Aorta (tissue), 5 donors: Measurements from ENCODE around the gene OR1D5. TPM values are rescaled to one million over a fixed set of nuclear protein-coding genes. Genes with fewer than 3 reads are reported as not detected.

ENCODE experiments used
- ATAC-seq: fragments of 200-7000 bp; cut with Tn5 transposase; one replicate; pipeline ENCODE4 v1.9.1; 2022; ENCODE audit warnings: moderate library complexity; ENCODE audit not compliant: low FRiP score
- DNase-seq, 2 donors: peaks; one replicate each; pipeline ENCODE4 v3.0.0-alpha.2; 2020
- H3K27ac ChIP-seq, 2 donors: one replicate each; pipeline ENCODE4 v1.5.1; 2013; ENCODE audit warnings: low read length in 2 of 2, mild to moderate bottlenecking in 2 of 2, moderate library complexity in 2 of 2, control low read depth in 1 of 2, inconsistent platforms in 1 of 2, low read depth in 1 of 2
- H3K27me3 ChIP-seq, 2 donors: one replicate each; pipeline ENCODE4 v1.6.1; 2013; ENCODE audit warnings: control low read depth in 1 of 2, low read length in 1 of 2, mild to moderate bottlenecking in 1 of 2, moderate library complexity in 1 of 2; ENCODE audit not compliant: insufficient read depth in 2 of 2, control insufficient read depth in 1 of 2
- H3K36me3 ChIP-seq, 2 donors: one replicate each; pipeline ENCODE4 v1.6.1; 2013; ENCODE audit warnings: control low read depth in 1 of 2, low read length in 1 of 2, mild to moderate bottlenecking in 1 of 2; ENCODE audit not compliant: insufficient read depth in 2 of 2, control insufficient read depth in 1 of 2
- H3K4me1 ChIP-seq, 2 donors: one replicate each; pipeline ENCODE4 v1.6.1; 2013; ENCODE audit warnings: low read length in 2 of 2, control low read depth in 1 of 2, mild to moderate bottlenecking in 1 of 2, moderate library complexity in 1 of 2; ENCODE audit not compliant: insufficient read depth in 2 of 2, control insufficient read depth in 1 of 2
- H3K4me3 ChIP-seq, 2 donors: one replicate each; pipeline ENCODE4 v1.5.1; 2013; ENCODE audit warnings: low read length in 2 of 2, control low read depth in 1 of 2, mild to moderate bottlenecking in 1 of 2
- H3K9me3 ChIP-seq: one replicate; pipeline ENCODE4 v1.6.1; 2013; ENCODE audit warnings: mild to moderate bottlenecking, low read length; ENCODE audit not compliant: control insufficient read depth
- WGBS, 2 donors: extraction: QIAGEN DNeasy Blood & Tissue Kit; methylation state at CpG; one replicate each; pipeline ENCODE4 v1.1.7; 2013; 5-methylcytosine and 5-hydroxymethylcytosine counted together
- intact Hi-C, 2 donors: fragments of 100-400 bp; cut with DNase I; formaldehyde crosslinking; loops; one replicate each; pipeline versions ENCODE4 v1.14.2 to v1.15.0; 2022
- polyA plus RNA-seq, 2 donors: library from polyadenylated mRNA; stranded (reverse); fragments of 200-250 nt; gene quantifications; one replicate each; pipeline ENCODE4 v1.2.3, GENCODE V29; 2013
- total RNA-seq, 2 donors: library from RNA; stranded (reverse); fragmentation: NEBNext Ultra II Directional; extraction: Animal tissue kit (Norgen Biotek cat#: 25700); gene quantifications; one replicate each; pipeline ENCODE4 v1.2.1, GENCODE V29; 2021
- donor health status: healthy with polysubstance abuse.
- donor health status: Bipolar disorder and iron deficiency.
- donor health status: DM: no; HTN: no; CAD: no.
- donor health status: DM: no; HTN: no; CAD: no.
- donor health status: DM: yes; HTN: yes; CAD: no.

The OR1D5 gene
- total and polyA plus RNA-seq, 4 donors: not detected

DNA sequence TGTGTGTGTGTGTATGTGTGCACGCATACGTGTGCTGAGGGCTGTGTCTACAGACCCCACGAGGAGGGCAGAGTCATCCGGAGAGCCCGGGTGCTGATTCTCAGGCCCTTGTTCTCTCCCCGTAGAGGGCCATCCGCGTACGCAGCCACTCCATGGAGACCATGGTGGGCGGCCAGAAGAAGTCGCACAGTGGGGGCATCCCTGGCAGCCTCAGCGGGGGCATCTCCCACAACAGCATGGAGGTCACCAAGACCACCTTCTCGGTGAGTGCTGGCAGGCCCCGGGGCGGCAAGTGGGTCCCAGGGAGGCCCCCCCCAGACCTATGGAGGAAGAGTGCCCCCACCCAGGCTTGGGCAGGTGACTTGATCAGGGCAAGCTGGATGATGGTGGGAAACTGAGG is 45.5 kb downstream of the OR1D5 start:
- Histone ChIP-seq H3K27ac (no peak overlapping the region), H3K27me3 (no peaks in the 10 kb centered on the region), H3K4me1 (no peaks in the 10 kb centered on the region), H3K9me3 (no peaks in the 10 kb centered on the region), H3K36me3 (peaks cover 0 to 1% of the 10 kb centered on the region in 2 donors), H3K4me3 (no peak overlapping the region)
- ATAC-seq (no peak), DNase-seq (peak in 1 of 2 donors; percentile 34)
- WGBS, 2 donors: 96% methylated on average over 15 of the region's 15 CpGs
- intact Hi-C loops: no loop called here

DNA sequence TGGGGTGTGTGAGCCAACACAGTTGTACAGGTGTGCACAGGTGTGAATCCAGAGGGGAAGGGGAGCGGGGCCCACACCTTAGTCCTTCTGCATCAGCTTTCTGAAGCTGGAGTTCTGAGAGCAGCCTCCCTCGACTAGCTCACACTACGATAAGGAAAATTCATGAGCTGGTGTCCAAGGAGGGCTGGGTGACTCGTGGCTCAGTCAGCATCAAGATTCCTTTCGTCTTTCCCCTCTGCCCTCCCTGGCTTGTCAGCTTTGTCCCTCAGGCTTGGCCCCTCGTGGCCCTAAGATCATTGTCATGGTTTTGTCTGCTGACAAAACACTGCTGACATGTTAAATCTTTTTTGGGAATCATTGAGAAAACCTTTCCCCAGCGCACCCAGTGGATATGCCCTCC is 47.5 kb downstream of the OR1D5 start:
- intact Hi-C loops: loop anchor here in 1 of 2 donors (2.0 kb wide), 1 partner anchor 187 kb away; no protein-coding TSS in a partner anchor
- Histone ChIP-seq H3K27me3 (no peaks in the 10 kb centered on the region), H3K4me3 (no peak overlapping the region), H3K36me3 (peaks cover 0 to 1% of the 10 kb centered on the region in 2 donors), H3K4me1 (no peaks in the 10 kb centered on the region), H3K9me3 (no peaks in the 10 kb centered on the region), H3K27ac (no peak overlapping the region)
- 74 to 85% methylated on average over 7 of the region's 7 CpGs for WGBS, 2 donors
- no peak for DNase-seq
- no peak for ATAC-seq

DNA sequence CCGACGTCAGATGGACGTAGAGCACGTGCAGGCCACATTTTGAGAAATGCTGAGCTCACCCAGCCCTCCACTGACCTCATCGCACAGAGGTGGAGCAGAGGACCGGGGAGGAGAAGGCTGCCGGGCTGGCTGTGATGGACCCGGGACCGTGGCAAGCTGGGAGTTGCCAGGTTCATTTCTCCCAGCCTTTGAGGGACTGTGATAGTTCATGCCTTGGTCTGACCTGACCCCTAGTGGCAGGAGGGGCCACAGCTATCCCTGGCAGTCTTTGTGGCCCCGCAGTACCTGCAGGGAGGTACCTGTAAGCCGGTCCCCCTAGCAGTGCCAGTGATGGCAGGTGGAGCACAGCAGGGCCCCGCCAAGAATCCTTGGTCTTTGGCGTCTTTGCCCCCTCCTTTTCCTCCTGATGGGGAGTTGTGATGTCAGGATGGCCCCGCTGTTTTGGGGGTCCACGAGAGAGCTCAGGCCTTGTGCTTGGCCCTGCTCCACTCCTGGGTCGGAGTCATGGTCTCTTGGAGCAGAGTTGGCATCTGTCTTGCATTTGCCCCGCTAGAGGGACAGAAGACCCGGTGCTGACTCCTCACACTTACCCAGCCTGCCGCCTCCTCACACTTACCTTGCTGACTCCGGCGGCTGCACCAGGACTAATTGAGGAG is 50.4 kb downstream of the OR1D5 start:
- intact Hi-C loops: loop anchor here (5.0 kb wide), 2 partner anchors 166 to 186 kb away; no protein-coding TSS in a partner anchor
- 52 to 57% methylated on average over 21 of the region's 21 CpGs for WGBS, 2 donors
- Histone ChIP-seq H3K36me3 (no peaks in the 10 kb centered on the region), H3K9me3 (no peaks in the 10 kb centered on the region), H3K27me3 (no peaks in the 10 kb centered on the region), H3K4me1 (no peaks in the 10 kb centered on the region), H3K4me3 (no peak overlapping the region), H3K27ac (no peak overlapping the region)
- DNase-seq (peak; percentile 76 to 81), ATAC-seq (peak; percentile 84)

Other genes starting within 250 kb of the OR1D5 start
- not detected for gene OR1D2, start 40.8 kb upstream of the OR1D5 start, total RNA-seq
- gene OR1D2, start 40.8 kb upstream of the OR1D5 start, polyA plus RNA-seq: not detected
- not detected for gene OR1G1, start 63.9 kb upstream of the OR1D5 start, total RNA-seq
- not detected for gene OR1G1, start 63.9 kb upstream of the OR1D5 start, polyA plus RNA-seq
- not detected for gene OR1A2, start 133.9 kb upstream of the OR1D5 start, total RNA-seq
- gene OR1A2, start 133.9 kb upstream of the OR1D5 start, polyA plus RNA-seq: not detected
- not detected for gene OR1A1, start 144.1 kb upstream of the OR1D5 start, total RNA-seq
- gene OR1A1, start 144.1 kb upstream of the OR1D5 start, polyA plus RNA-seq: 1 to 10 TPM in 1 of 2 donors, not detected in 1; 1.1 TPM
- not detected for gene OR3A1, start 234.8 kb upstream of the OR1D5 start, total RNA-seq
- gene OR3A1, start 234.8 kb upstream of the OR1D5 start, polyA plus RNA-seq: not detected